Fibroblast of mammary gland (primary cell): Measurements from ENCODE around the gene PPP1R1A.

Experiments
- DNase-seq: peaks from one replicate; pipeline ENCODE4 v3.0.0-alpha.2; 2010; ENCODE audit warnings: low read depth
- H3K4me3 ChIP-seq: 2 replicates; pipeline ENCODE4 v1.5.1; 2011; ENCODE audit warnings: low read depth, mild to moderate bottlenecking, low read length, moderate library complexity; ENCODE audit not compliant: control insufficient read depth
- TF ChIP-seq, protein P1 (sequence below): conservative IDR thresholded peaks from 2 replicates; pipeline ENCODE4 v1.5.1; 2011; ENCODE audit warnings: low read depth, low read length, inconsistent platforms; ENCODE audit not compliant: control insufficient read depth, insufficient read depth

The PPP1R1A gene

DNA sequence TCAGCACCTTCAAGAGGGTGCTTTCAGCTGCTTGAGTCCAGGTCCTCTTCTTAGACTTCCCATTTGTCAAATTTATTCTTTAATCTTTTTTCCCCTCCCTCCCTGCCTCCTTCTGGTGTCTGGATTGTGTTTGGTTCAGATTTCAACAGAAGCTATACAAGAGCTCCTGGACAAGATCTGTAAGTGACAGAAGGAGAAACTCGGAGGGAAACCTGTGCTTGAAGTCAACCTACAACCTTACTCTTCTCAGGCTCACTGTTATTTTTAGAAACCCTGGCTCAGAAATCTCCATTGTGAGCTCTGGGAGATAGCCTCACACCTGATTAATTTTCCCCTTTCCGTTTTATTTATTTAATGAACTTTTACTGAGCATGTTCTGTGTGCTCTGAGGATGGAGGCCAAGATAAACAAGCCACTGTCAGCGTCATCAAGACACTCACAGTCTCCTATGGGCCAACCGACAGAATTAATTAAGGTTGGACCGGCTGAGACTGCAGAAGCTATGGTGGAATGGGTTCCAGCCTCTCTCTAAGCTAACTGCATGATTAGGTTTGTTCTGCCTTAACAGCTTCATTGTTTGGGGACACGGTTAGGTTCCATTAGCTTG is 25.6 kb downstream of the PPP1R1A start:
- DNase-seq, result no peak
- H3K4me3 ChIP-seq, result no peak overlapping the region
- TF ChIP-seq, protein P1, sequence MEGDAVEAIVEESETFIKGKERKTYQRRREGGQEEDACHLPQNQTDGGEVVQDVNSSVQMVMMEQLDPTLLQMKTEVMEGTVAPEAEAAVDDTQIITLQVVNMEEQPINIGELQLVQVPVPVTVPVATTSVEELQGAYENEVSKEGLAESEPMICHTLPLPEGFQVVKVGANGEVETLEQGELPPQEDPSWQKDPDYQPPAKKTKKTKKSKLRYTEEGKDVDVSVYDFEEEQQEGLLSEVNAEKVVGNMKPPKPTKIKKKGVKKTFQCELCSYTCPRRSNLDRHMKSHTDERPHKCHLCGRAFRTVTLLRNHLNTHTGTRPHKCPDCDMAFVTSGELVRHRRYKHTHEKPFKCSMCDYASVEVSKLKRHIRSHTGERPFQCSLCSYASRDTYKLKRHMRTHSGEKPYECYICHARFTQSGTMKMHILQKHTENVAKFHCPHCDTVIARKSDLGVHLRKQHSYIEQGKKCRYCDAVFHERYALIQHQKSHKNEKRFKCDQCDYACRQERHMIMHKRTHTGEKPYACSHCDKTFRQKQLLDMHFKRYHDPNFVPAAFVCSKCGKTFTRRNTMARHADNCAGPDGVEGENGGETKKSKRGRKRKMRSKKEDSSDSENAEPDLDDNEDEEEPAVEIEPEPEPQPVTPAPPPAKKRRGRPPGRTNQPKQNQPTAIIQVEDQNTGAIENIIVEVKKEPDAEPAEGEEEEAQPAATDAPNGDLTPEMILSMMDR, result no peak

DNA sequence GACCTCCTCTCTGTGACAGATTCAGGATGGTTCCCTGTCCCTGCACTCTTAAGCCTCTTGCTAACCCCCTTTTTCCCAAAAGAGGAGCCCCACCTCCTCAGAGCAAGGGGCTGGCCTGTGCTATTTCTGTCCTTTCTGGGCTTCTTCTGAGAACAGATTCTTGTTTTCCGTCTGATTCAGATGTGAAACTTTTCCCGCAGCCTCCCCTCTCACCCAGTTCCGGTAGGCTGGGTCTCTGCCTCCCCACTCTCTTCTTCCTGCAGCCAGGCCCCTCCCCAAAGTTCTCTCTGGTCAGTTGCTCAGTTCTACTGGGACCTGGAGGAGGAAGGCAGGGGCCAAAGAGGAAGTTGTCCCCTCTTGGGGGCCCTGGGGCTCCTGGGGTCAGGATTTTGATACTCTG is 27.3 kb downstream of the PPP1R1A start:
- H3K4me3 ChIP-seq, result no peak overlapping the region
- TF ChIP-seq, protein P1, result no peak
- DNase-seq, result no peak

GRCh38 chr12:54560374-54560858 is 28.0 kb downstream of the PPP1R1A start:
- peak; percentile 52 for DNase-seq
- H3K4me3 ChIP-seq, result no peak overlapping the region
- TF ChIP-seq, protein P1, result no peak

- H3K4me3 ChIP-seq, result no peak overlapping the region
- no peak for DNase-seq
- TF ChIP-seq, protein P1, result no peak
Observed at GRCh38 chr12:54558759-54559158, 29.7 kb downstream of the PPP1R1A start.

- no peak overlapping the region for H3K4me3 ChIP-seq
- no peak for DNase-seq
- TF ChIP-seq, protein P1, result no peak
Observed at GRCh38 chr12:54558311-54558710, 30.1 kb downstream of the PPP1R1A start.

GRCh38 chr12:54555670-54556257 is 32.7 kb downstream of the PPP1R1A start:
- no peak overlapping the region for H3K4me3 ChIP-seq
- TF ChIP-seq, protein P1, result no peak
- DNase-seq, result no peak
